Measurements from ENCODE around the gene C2CD5. TPM values are rescaled to one million over a fixed set of nuclear protein-coding genes. Genes with fewer than 3 reads are reported as not detected.

The C2CD5 gene
- total RNA-seq, 3 donors from 2014 or later: 19.5 to 20.2 (median 19.8) TPM

DNA sequence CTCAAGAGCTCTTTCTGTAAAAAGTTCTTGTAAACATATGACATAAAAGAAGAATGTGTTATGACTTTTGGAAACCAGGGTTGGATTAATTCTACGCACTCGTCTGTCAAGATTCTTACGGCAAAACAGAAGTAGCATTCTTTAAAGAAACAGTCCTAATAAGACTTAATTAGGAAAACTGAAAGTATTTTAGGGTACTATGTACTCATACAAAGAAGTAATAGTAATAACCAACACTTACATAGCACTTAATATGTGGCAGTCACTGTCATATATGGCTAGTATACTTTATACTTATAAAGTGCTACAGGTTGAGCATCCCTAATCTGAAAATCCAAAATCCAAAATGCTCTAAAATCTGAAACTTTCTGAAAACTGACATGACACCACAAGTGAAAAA, 136.9 kb downstream of the C2CD5 start:
- no peaks in the 10 kb centered on the region for H3K27me3 Mint-ChIP-seq (ENCODE audit: low read depth)
- H3K4me1 Mint-ChIP-seq (ENCODE audit: low read depth): peaks cover 27% of the 10 kb centered on the region
- no peak overlapping the region for H3K4me3 Mint-ChIP-seq

DNA sequence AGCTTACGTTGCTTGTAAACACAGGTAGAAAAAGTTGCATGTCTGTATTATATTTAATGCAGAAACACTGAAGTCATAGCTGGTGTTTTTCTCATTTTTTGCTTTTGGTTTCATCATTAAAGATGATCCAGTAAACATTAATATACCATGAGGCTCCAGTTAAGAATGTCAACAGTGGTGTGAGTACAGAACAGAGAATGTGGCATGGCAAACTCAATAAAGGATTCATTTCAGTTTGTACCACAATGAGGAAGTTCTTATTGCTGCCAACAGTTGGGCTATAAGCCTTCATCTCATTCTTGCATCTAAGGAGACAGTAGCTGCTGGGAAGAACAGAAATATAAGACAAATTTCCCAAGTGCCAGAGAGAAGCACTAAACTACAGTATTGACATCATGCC, 137.7 kb downstream of the C2CD5 start:
- no peaks in the 10 kb centered on the region for H3K27me3 Mint-ChIP-seq (ENCODE audit: low read depth)
- no peaks in the 10 kb centered on the region for H3K9me3 Mint-ChIP-seq
- no peak overlapping the region for H3K4me3 Mint-ChIP-seq
- DNase-seq: no peak
- no peaks in the 10 kb centered on the region for H3K36me3 Mint-ChIP-seq (ENCODE audit: insufficient read depth)
- H3K4me1 Mint-ChIP-seq (ENCODE audit: low read depth): peaks cover 27% of the 10 kb centered on the region
- no peak for ATAC-seq

More for the DNA sequence above, 136.9 kb downstream of the C2CD5 start:
- Mint-ChIP-seq H3K36me3 (ENCODE audit: insufficient read depth) (no peaks in the 10 kb centered on the region), H3K9me3 (no peaks in the 10 kb centered on the region)
- ATAC-seq (no peak), DNase-seq (no peak)

- Mint-ChIP-seq H3K4me3 (no peak overlapping the region), H3K36me3 (ENCODE audit: insufficient read depth) (no peaks in the 10 kb centered on the region), H3K9me3 (peaks cover 5% of the 10 kb centered on the region), H3K27me3 (ENCODE audit: low read depth) (no peaks in the 10 kb centered on the region), H3K4me1 (ENCODE audit: low read depth) (peaks cover 41% of the 10 kb centered on the region)
- no peak for ATAC-seq
- no peak for DNase-seq
Measured at GRCh38 chr12:22399464-22400180, 144.7 kb downstream of the C2CD5 start.

Other genes starting within 250 kb of the C2CD5 start
- 1 to 10 TPM; 1.5 to 4.0 (median 1.6) TPM for gene ST8SIA1, start 209.8 kb downstream of the C2CD5 start, total RNA-seq
- 10 to 100 TPM; 74.7 to 78.3 (median 76.1) TPM for gene ETNK1, start 80.6 kb upstream of the C2CD5 start, total RNA-seq